Activated CD4-positive, alpha-beta T cell treated with anti-CD3 and anti-CD28 coated beads, Interleukin-10, Interleukin-2, amounts not matched to agents 100 ng/mL and 50 ng/mL, durations not matched to agents 16 hours and 8 hours (primary cell): ENCODE results near the gene MAJIN.
"Not testable (repeated sequence)": the region's sequence is repeated elsewhere in the genome, so short reads cannot be mapped to it uniquely, and the experiment has no call there.

ENCODE experiments used
- DNase-seq: peaks from one replicate; pipeline ENCODE4 v3.0.0-alpha.2; 2020

The MAJIN gene

DNA sequence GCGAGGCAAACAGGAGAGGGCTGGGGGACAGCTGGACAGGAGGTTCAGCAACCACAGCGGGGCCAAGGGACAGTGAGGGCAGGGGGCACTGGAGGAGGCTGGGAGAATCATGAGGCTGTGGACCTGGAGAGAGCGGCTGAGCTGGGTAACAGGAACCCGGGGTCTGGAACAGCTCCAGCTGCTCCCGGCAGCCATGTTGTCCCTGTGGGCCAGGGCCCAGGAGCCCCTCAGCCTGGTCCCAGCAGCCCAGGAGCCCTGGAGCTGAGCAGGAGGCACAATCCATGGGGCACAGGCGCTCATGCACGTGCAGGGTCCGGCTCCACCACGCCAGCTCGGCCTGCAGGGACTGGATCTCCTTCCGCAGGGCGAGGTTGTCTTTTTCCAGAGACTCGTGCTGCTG is 17.5 kb upstream of the MAJIN start:
- DNase-seq, result no peak

DNA sequence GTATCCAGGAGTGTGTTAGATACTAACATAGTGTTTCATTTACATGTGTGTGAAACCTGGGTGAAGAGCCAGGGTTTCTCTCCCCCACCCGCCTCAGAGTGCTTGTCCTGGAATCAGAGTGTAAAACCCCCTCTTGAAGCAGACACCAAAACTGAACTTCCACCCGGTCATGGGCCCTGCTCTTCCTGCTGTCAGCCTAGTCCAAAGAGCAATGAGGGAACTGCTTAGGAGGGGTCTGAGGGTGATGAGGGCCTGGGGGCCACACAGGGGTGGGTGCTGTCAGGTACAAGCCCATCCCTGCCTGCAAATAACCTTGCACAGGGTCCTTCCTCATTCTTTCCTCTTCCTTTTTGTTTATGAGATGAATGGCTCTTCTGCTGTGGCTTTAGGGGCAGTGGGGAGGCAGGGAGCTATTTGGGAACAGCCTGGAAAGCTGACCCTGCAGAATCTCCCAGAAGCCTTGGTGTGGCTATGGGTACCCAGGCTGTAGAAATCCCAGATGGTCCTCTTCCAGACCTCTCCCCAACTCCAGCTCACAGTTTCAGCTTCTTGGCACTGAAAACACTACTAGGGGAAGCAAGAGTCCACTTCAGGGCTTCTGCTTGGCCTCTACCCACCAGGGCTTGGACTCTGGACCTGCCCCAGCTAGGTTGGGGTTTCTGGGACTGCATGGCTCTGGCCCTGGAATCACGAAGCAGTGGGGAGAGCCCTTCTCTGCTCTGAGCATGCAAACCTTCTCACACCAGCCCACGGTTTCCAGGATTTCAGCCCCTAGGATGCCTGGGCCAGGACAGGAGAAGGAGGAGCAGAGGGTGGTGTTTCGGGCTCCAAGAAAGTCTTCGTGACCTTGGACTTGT is 16.3 kb upstream of the MAJIN start:
- DNase-seq, result no peak

DNA sequence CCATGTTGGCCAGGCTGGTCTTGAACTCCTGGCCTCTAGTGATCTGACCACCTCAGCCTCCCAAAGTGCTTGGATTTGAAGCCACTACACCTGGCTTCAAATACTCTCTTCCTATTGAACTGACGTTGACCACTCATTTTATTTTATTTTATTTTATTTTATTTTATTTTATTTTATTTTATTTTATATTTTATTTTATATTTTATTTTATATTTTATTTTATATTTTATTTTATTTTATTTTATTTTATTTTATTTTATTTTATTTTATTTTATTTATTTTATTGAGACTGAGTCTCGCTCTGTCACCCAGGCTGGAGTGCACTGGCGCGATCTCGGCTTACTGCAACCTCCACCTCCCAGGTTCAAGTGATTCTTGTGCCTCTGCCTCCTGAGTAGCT is 11.4 kb upstream of the MAJIN start:
- not testable (repeated sequence) for DNase-seq

DNA sequence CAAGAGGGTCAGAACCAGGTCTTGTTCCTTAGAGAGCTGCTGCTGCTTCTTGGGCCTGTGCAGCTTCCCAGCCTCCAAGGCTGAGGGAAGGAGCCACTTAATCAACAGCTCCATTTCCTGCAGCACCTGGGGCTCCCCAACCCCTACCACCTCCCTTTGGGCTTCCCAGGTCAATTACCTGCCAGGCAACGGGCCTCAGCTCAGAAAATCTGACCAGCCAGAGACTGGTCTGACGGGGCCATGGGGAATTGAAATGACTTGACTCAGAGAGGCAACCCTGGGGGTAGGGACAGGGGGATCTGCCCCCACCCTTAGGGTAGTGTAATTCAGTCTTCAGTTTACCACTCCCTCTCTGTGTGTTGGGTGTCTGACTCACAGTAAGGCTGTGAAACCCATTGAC is 4.7 kb upstream of the MAJIN start:
- no peak for DNase-seq

DNA sequence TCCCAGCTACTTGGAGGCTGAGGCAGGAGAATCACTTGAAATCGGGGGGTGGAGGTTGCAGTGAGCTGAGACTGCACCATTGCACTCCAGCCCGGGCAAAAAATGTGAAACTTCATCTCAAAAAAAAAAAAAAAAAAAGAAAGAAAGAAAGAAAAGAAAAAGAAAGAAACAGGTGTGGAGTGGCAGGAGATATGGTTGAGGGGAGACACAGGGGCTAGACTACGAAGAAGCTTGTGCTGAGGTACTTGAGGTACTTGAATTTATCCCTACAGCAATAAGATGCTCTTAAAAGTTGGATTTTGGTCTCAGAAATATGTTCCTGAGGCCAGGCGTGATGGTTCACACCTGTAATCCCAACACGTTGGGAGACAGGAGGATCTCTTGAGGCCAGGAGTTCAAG is 2.2 kb upstream of the MAJIN start:
- no peak for DNase-seq

DNA sequence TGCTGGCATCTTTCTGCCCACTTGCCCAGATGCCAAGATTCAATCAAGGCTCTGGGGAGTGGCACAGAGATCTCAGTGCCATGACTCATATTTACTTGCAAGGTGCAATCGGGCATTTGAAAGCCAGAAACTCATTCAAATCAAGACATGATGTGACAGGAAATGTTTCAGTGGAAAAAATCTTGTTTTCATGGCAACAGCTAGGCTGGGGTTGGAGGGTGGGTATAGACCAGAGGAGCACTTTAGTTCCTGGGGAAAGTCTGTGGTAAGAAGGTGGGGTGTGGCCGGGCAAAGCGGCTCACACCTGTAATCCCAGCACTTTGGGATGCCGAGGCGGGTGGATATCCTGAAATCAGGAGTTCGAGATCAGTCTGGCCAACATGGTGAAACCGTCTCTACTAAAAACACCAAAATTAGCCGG is 1.2 kb downstream of the MAJIN start:
- peak; percentile 89 for DNase-seq

DNA sequence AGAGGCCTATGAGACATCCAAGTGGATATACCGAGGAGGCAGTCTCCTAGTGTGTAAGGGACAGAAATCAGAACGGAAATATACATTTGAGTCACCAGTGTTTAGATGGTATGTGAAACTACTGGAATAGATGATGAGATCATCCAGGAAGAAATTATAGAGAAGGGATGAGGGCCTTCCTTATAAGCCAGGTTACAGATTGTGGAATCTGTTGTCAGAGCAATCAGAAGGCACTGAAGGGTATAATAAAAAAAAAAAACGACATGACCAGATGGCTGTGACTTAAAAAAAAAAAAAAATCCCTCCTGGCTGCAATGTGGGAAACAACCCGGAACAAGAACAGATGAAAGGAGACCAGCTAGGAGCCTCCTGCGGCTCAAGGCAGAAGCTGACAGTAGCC is 2.7 kb downstream of the MAJIN start:
- DNase-seq, result peak; percentile 61

DNA sequence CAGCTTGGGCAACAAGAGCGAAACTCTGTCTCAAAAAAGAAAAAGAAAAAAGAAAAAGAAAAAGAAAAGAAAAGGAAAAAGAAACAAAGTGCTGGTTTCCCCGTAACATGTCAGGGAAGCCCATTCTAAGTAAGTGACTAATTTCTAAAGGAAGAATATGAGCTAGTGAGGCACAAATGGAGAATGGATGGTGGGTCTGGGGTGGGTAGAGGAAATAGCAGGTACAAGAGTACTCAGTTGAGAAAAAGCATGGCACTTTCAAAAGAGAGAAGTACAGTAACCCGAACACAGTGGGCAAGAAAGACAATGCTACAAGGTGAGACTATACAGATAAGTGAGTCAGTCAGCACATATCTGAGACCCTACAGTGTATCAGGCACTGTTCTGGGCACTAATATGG is 4.5 kb downstream of the MAJIN start:
- peak; percentile 73 for DNase-seq

DNA sequence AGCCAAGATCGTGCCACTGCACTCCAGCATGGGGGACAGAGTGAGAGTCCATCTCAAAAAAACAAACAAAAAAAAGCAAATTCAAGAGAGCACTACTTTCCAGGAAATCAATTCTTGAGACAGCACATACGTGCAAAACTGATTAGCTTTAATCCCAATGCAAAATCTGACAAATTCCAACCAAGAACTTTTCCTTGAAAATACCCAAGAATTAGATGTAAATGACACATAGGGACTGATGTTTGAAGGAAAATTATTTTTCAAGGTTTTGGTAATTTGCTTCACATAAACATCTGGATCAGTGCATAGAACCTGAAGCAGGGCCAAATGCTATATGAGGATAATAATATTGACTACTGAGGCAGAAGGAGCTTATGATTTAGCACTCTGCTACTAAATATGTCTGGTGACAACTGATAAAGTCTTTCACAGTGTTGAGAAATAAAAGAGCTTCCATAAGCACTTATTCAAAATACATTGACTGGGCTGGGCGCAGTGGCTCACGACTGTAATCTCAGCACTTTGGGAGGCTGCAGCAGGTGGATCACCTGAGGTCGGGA is 8.8 kb downstream of the MAJIN start:
- no peak for DNase-seq

DNA sequence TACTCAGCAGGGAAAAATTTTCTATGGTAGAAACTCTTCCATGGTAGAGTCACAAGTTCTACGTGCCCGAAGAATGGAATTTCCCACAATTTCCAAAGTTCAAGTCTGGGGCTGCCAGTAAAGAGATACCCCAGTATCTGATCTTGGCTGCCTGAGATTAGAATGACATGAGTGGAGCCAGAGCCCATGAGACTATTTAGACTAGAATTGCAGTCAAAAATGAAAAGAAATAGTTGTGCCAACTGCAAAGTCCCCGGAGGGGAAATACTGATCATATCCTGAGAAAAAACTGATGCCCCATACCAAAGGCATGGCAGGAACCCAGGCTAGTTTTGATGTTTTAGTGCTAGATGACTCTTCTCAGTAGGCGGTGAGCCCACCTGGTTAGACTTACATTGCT is 11.2 kb downstream of the MAJIN start:
- no peak for DNase-seq

DNA sequence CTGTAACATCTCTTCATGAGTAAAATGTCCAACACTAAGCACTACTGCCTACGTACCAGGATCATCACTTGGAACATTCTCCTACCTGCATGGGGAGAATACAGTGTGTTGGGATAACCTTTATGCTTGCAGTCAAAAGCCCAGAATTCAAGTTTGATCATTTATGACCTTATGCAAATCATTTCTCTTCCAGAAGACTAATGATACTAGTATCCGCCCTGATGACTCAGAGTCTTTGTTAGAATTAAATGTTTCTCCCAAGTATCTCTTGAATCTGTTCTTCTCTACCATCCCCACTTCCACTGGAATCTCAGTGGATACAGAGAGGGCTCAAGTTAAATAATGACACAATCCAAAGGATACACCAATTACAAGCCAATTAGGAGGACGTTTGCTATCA is 12.4 kb downstream of the MAJIN start:
- DNase-seq, result no peak

DNA sequence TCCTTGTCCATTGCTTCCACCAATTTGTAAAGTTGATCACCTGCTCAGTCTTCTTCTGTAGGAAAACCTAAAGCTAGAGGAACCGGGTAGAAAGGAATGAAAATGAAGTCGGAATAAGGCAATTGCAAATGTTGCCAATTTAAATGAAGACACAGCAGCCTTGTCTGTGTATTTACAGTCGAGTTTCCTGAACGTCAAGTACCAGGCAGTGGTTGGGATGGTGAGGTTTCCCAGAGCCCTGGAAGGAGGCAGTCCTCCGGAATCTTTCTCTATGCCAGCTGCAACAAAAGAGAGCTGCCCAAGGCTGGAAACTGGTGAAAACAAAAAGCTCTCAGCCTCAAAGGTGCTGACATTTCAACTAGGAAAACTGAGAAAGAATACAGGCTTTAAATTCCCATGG is 17.7 kb downstream of the MAJIN start:
- no peak for DNase-seq

DNA sequence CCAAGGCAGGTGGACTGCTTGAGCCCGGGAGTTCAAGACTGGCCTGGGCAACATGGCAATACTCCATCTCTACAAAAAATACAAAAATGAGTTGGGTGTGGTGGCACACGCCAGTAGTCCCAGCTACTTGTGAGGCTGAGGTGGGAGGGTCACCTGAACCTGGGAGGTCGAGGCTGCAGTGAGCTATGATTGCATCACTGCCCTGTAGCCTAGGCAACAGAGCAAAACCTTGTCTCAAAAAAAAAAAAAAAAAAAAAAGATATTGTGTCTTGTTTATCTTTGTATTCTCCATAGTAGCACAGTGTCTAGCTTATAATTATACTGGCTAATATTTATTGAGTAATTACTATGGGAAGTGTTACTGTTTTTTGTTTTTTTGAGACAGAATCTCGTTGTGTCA is 20.4 kb downstream of the MAJIN start:
- DNase-seq, result no peak

DNA sequence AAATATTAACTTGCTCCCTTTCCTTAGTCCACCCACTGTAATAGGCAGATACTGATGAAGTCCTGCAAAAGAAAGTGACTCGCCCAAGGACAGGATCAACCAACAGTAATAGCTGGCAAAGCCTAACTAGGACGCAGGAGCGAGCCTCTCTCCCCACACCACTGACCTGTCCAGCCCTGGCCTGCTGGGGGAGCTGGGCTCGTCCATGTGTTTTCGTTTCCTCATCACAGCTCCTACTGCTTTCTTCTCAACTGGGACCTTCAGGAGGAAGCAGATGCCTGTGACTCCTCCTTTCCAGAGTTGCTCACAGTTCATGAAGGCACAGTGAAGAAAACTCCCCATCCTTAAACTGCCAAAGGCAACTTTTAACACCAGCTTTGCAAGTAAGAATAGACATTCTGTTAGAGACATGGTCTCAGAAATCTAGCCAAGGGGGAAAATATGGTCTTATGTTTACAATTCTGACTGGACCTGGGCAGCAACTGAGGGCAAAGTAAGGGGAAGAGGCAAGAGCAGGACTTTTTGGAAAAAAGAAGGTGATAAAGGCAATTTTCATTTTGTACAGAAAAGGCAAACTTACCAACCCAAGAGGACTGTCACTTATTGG is 24.6 kb downstream of the MAJIN start:
- DNase-seq, result no peak

DNA sequence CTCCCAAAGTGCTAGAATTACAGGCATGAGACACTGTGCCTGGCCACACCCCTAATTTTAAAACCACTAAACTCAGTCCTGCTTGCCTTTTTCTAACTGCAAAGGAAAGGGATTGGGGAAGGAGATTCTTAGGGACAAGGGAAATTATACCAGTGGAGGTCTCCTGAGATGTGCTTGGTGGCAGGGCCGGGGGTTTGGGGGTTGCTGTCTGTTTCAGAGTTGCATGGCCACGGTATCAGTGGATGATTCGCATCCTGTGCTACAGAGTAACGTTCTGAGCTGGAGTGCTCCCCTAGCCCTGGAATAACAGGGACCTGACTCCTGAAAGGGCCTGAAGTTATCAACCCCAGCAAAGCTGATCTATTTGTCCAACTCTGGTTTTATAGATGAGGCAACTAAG is 35.4 kb downstream of the MAJIN start:
- DNase-seq, result no peak

DNA sequence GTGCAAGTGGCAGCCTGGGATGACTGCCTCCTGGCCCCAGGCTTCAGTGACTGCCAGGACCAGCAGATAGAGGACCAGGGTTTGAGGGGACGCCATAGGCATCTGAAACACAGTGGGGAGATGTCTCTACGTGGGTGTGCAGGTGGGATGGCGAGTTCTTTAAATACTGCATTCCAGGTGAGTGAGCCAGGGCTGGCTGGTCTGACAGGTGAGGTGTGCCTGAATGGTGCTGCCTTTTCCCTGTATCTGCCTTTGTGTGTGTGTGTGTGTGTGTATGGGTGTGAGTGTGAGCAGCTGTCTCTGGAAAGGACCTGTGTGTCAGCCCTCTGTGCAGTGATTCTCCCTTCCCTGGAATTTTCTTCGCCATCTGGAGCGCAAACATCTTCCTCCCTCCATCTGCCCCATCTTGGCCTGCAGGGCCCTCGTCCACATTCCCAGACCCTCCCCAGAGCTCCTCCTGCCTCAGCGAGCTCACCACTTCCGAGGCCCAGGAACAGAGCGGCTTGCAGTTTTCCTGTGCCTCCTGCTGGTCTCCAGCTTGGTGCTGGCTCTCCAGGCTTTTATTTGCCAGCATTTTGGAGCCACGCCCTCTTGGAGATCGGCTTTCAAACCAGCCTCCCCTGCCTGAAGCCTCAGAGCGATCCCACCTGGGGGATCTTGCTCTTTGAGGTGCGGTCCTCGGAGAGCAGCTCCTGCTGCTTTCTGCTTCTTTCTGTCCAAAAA is 36.4 kb downstream of the MAJIN start, which contains the start of gene GPHA2:
TSS of gene GPHA2 (minus strand) at position 535 of the 723 bp plus-strand sequence. CDS start at position 102, 433 bp downstream.
- DNase-seq, result no peak

DNA sequence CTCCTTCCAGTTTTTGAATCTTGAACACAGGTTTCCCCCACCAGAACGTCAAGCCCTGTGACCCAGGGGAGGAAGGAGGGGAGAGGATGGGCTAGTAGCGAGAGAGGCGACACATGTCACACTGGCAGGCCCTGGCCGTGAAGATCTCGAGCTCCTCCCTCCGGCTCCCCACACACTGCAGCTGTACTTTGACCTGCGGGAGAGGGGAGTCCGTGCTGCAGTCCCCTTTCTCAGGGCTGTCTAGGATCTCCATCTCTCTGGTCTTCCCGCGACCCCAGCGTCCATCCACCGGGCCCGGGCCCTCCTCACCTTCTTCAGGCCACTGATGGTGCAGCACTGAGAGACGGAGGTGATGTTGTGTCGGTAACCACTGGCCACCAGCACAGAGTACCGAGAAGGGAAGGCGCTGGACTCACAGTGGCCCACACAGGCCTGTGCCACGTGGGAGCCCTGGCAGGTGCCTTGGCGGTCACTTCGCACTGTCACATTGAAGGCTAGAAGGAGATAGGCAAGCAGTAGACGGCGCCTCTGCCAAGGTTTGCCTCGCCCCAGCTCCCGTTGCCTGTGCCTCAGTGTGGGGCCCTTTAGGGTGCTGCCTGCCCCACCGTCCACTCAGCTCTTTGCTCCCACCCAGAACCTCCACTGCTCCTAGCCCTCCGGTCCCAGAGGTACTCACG is 37.1 kb downstream of the MAJIN start:
- DNase-seq, result no peak

DNA sequence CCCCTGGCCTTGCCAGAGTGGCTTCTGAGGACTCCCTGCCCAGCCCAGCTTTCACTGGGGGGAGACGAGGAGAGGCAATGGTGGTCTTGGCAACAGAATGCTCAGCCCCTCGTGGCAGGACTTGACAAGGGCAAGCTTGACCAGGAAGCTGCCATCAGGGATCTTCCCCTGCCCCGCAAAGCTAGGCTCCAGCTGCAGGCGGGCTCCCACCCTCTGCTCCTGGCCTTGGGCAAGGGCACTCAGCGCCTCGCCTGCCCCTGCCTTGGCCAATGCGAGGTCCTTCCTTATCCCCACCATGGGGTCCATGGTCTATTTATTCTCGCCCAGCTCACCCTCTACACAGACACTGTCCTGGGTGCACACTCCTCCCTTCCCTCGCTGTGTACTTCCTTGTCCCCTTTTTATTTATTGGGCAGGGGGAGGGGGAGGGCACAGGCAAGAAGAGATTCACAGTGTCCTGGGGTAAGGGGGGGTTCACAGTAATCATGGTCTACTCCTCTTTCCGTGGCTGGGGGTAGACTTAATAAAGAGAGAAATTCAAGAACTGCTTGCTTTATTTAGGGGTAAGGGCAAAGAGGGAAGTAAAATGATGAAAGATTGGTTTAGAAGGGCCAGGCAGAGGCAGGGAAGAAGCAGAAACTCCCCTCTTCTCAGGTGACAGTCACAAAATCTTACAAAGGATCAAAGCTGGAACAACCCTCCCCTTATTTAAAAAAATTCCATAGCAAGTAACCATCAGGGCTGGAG is 37.8 kb downstream of the MAJIN start:
- DNase-seq, result no peak

DNA sequence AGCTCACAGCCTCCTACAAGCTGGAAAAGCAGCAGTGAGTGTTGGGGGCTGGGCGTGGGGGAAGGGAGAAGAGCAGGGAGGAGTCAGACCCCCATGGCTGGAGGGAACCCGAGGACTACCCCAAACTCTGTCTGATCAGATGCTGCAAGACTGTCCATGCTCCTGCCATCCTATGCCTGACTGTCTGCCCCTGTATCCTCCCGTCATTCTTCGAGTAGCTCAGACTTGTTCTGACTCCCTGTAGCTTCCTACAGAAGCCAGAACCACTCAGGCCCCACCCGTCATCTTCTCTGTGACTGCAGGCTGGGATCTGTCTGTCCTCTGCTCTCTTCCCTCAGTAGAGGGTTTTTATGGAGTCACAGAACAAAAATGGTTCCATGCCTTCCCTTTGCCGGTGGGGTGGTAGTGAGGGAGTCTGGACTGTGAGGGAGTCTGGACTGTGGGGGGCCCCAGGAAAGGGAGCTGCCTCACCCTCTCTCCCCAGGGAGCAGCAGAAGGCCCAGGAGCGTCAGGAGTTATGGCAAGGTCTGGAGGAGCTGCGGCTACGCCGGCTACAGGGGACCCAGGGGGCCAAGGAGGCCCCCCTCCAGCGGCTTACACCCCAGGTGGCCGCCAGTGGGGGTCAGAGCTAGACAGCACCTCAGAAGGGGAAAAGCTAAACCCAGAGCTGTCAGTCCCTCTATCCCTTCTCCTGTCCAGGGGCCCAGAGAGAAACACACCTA is 38.5 kb downstream of the MAJIN start:
- no peak for DNase-seq

DNA sequence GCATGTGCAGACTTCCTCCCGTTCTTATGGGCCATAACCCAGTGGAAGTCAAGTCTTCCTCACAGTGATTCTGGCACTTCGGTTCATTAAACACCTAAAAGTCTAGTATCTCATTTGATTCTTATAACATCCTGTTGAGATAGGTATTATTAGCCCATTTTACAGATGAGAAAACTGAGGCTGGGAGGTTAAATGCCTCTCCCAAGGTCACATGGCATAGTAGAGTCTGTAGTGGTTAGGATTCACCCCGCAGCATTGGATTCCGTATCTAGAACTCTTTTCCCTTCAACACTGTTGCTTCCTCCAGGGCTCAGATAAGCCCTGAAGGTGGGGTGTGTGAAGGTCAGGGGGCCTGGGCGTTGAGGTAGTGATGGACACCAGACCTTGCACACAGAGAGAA is 39.6 kb downstream of the MAJIN start:
- no peak for DNase-seq

DNA sequence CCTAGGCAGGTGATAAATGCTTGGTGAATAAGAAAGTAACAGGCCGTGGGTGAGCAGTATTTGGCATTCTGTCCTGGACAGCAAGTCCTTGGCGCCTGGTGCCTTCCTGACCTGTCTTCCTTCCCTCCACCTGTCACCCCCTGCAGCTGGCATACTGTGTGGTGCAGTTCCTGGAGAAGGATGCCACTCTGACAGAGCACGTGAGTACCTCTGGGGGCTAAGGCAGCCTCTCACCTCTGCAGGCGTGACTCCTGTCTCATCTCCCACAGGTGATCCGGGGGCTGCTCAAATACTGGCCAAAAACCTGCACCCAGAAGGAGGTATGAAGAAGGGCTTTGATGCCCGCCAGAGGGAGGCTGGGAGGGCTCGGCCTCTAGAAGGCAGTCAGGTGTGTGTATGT is 40.6 kb downstream of the MAJIN start:
- DNase-seq, result no peak

DNA sequence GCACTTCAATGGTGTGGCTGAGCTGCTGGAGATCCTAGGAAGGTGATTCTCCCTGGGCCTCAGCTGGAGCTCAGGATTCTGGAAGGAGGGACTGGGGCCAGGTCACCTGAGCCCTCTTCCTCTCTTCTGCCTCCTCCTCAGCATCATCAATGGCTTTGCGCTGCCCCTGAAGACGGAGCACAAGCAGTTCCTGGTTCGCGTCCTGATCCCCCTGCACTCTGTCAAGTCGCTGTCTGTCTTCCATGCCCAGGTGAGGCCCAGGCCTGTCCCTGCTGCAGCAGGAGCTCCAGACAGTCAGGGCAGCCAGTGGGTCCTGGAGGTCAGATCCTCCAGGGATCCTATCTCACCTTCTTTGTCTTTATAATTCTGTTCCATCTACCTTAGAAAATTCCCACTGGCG is 41.6 kb downstream of the MAJIN start:
- no peak for DNase-seq
